ENCODE data around the gene PHLDB3.

DNA sequence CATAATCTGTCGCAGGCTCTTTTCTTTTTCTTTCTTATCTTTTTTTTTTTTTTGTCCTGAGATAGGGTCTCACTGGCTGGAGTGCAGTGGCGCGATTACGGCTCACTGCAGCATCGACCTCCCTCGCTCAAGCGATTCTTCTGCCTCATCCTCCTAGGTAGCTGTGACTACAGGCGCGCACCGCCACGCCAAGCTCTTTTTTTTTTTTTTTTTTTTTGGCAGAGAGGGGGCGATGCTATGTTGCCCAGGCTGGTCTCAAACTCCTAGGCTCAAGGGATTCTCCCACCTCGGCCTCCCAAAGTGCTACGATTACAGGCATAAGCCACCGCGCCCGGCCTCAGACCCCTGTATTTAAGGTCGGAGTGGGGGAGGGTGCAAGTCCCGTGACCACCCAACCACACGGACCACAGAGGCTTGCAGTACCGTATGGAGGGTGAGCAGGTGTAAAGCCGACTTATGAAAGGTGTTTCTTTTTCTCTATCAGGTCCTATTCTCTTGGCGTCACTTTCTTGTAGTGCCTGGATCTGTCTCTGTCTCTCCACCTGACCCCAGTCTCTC, 2.0 kb downstream of the PHLDB3 start:
- TF ChIP-seq, protein P1, sequence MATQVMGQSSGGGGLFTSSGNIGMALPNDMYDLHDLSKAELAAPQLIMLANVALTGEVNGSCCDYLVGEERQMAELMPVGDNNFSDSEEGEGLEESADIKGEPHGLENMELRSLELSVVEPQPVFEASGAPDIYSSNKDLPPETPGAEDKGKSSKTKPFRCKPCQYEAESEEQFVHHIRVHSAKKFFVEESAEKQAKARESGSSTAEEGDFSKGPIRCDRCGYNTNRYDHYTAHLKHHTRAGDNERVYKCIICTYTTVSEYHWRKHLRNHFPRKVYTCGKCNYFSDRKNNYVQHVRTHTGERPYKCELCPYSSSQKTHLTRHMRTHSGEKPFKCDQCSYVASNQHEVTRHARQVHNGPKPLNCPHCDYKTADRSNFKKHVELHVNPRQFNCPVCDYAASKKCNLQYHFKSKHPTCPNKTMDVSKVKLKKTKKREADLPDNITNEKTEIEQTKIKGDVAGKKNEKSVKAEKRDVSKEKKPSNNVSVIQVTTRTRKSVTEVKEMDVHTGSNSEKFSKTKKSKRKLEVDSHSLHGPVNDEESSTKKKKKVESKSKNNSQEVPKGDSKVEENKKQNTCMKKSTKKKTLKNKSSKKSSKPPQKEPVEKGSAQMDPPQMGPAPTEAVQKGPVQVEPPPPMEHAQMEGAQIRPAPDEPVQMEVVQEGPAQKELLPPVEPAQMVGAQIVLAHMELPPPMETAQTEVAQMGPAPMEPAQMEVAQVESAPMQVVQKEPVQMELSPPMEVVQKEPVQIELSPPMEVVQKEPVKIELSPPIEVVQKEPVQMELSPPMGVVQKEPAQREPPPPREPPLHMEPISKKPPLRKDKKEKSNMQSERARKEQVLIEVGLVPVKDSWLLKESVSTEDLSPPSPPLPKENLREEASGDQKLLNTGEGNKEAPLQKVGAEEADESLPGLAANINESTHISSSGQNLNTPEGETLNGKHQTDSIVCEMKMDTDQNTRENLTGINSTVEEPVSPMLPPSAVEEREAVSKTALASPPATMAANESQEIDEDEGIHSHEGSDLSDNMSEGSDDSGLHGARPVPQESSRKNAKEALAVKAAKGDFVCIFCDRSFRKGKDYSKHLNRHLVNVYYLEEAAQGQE (IDR thresholded peaks at IDR 0.05; ENCODE audit: low read depth, low read length), result no peak
- TF ChIP-seq, protein P2, sequence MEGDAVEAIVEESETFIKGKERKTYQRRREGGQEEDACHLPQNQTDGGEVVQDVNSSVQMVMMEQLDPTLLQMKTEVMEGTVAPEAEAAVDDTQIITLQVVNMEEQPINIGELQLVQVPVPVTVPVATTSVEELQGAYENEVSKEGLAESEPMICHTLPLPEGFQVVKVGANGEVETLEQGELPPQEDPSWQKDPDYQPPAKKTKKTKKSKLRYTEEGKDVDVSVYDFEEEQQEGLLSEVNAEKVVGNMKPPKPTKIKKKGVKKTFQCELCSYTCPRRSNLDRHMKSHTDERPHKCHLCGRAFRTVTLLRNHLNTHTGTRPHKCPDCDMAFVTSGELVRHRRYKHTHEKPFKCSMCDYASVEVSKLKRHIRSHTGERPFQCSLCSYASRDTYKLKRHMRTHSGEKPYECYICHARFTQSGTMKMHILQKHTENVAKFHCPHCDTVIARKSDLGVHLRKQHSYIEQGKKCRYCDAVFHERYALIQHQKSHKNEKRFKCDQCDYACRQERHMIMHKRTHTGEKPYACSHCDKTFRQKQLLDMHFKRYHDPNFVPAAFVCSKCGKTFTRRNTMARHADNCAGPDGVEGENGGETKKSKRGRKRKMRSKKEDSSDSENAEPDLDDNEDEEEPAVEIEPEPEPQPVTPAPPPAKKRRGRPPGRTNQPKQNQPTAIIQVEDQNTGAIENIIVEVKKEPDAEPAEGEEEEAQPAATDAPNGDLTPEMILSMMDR (IDR thresholded peaks at IDR 0.05), result no peak
- TF ChIP-seq GATA2 (CRISPR knock-in tag; IDR thresholded peaks at IDR 0.05), result no peak
- TF ChIP-seq RCOR1 (IDR thresholded peaks at IDR 0.05; ENCODE audit: low read length), result no peak
- TF ChIP-seq POLR2AphosphoS5 (IDR thresholded peaks at IDR 0.05; ENCODE audit: low read depth, low read length), result no peak
- TF ChIP-seq, protein P3, sequence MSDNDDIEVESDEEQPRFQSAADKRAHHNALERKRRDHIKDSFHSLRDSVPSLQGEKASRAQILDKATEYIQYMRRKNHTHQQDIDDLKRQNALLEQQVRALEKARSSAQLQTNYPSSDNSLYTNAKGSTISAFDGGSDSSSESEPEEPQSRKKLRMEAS (IDR thresholded peaks at IDR 0.05; ENCODE audit: low read depth), result no peak
- no peak for TF ChIP-seq RXRA (IDR thresholded peaks at IDR 0.05; ENCODE audit: borderline replicate concordance, low read depth)
- TF ChIP-seq GABPA (IDR thresholded peaks at IDR 0.05; ENCODE audit: low read depth), result no peak
- TF ChIP-seq EP300 (IDR thresholded peaks at IDR 0.05; ENCODE audit: borderline replicate concordance in 1 of 2, low read depth in 1 of 2, low read length in 1 of 2), result no peak
- TF ChIP-seq, protein P4, sequence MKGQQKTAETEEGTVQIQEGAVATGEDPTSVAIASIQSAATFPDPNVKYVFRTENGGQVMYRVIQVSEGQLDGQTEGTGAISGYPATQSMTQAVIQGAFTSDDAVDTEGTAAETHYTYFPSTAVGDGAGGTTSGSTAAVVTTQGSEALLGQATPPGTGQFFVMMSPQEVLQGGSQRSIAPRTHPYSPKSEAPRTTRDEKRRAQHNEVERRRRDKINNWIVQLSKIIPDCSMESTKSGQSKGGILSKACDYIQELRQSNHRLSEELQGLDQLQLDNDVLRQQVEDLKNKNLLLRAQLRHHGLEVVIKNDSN (IDR thresholded peaks at IDR 0.05; ENCODE audit: borderline replicate concordance, low read depth), result no peak
- TF ChIP-seq, protein P5, sequence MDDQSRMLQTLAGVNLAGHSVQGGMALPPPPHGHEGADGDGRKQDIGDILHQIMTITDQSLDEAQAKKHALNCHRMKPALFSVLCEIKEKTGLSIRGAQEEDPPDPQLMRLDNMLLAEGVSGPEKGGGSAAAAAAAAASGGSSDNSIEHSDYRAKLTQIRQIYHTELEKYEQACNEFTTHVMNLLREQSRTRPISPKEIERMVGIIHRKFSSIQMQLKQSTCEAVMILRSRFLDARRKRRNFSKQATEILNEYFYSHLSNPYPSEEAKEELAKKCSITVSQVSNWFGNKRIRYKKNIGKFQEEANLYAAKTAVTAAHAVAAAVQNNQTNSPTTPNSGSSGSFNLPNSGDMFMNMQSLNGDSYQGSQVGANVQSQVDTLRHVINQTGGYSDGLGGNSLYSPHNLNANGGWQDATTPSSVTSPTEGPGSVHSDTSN (IDR thresholded peaks at IDR 0.05), result no peak
- no peak for TF ChIP-seq EZH2phosphoT487 (IDR thresholded peaks at IDR 0.05; ENCODE audit: borderline replicate concordance, low read depth)
- no peak for TF ChIP-seq JUND (IDR thresholded peaks at IDR 0.05)
- no peak for TF ChIP-seq TEAD4 (IDR thresholded peaks at IDR 0.05; ENCODE audit: borderline replicate concordance, insufficient read depth)

Data from SK-N-SH (cell line).